Right lobe of liver (tissue), 4 donors: Measurements from ENCODE around the gene RRAS2.

ENCODE experiments used
- POLR2A ChIP-seq: fragments of 450-650 bp; IDR thresholded peaks from one replicate; pipeline ENCODE4 v1.6.1; 2017; ENCODE audit warnings: antibody characterized with exemption, mild to moderate bottlenecking
- TF ChIP-seq, protein P1 (sequence below), 4 donors: fragments of 200-600 bp in 3 of 4; fragments of 450-650 bp in 1 of 4; IDR thresholded peaks; one replicate each; pipeline versions ENCODE4 v1.5.1 to v1.8.0; 2016 to 2022; ENCODE audit warnings: antibody characterized with exemption in 4 of 4, mild to moderate bottlenecking in 2 of 4
- donor health status: DM: no; HTN: no; CAD: no.
- donor health status: DM: no; HTN: no; CAD: no.
- donor health status: DM: no; HTN: yes; CAD: no.

DNA sequence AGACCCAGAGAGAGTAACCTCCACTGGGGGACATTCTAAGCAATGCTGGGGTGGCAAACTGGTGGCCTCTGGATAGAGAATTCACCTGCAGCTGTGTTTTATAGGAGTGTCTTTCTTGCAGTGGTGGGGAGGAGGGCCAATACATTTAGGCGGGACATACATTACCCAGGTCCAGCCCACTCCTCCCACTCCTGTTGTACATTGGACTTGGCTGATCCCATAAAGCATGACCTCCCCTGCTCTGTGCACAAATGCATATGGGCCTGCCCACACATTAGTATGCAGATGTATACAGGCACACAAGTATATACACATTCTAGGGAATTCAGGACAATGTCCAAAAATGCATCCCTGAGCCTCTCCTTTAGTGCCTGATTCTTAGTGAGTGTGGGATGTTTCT is 99.1 kb downstream of the RRAS2 start:
- TF ChIP-seq, protein P1, sequence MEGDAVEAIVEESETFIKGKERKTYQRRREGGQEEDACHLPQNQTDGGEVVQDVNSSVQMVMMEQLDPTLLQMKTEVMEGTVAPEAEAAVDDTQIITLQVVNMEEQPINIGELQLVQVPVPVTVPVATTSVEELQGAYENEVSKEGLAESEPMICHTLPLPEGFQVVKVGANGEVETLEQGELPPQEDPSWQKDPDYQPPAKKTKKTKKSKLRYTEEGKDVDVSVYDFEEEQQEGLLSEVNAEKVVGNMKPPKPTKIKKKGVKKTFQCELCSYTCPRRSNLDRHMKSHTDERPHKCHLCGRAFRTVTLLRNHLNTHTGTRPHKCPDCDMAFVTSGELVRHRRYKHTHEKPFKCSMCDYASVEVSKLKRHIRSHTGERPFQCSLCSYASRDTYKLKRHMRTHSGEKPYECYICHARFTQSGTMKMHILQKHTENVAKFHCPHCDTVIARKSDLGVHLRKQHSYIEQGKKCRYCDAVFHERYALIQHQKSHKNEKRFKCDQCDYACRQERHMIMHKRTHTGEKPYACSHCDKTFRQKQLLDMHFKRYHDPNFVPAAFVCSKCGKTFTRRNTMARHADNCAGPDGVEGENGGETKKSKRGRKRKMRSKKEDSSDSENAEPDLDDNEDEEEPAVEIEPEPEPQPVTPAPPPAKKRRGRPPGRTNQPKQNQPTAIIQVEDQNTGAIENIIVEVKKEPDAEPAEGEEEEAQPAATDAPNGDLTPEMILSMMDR (IDR thresholded peaks at IDR 0.05) = no peak
- TF ChIP-seq POLR2A = no peak
